ENCODE measurements around the gene NKIRAS1. TPM values are rescaled to one million over a fixed set of nuclear protein-coding genes. Genes with fewer than 3 reads are reported as not detected.

NKIRAS1 gene
- total RNA-seq, 1 experiment from 2014 or later: 23.0 TPM

- no TSS peak for BruUV-seq (replicated peaks)
- no peaks in the 10 kb centered on the region for H3K4me1 ChIP-seq (ENCODE audit: insufficient read depth, low read length, poor library complexity, severe bottlenecking)
- DNase-seq (ENCODE audit: low spot score): no peak
- H3K4me3 ChIP-seq (ENCODE audit: low read depth, low read length, poor library complexity, severe bottlenecking): no peak overlapping the region
- H3K36me3 ChIP-seq (ENCODE audit: insufficient read depth, low read length, poor library complexity, severe bottlenecking): peaks cover 49% of the 10 kb centered on the region
- ChIA-PET CTCF (no interaction called here), POLR2A (ENCODE audit: low non-redundant PET) (no interaction called here)
- no peak overlapping the region for H3K27ac ChIP-seq (ENCODE audit: low read depth, low read length, poor library complexity, severe bottlenecking)
- TF ChIP-seq CTCF (conservative IDR thresholded peaks at IDR 0.05; ENCODE audit: low read depth, low read length) (no peak), EZH2 (IDR thresholded peaks at IDR 0.05; ENCODE audit: borderline replicate concordance, low read depth, low read length, poor library complexity, severe bottlenecking) (no peak)
- H3K9me3 ChIP-seq (ENCODE audit: low read depth, low read length, poor library complexity, severe bottlenecking): no peaks in the 10 kb centered on the region
- intact Hi-C loops (cut with micrococcal nuclease; ENCODE audit: unreplicated experiment): loop anchor here (5.0 kb wide), 1 partner anchor 98 kb away; no protein-coding TSS in a partner anchor
- no peaks in the 10 kb centered on the region for H3K27me3 ChIP-seq (replicated peaks; ENCODE audit: insufficient read depth, low read depth, low read length, poor library complexity)
These were observed 22.3 kb downstream of the NKIRAS1 start for GRCh38 chr3:23894254-23895061.

GRCh38 chr3:23889950-23890349, 26.8 kb downstream of the NKIRAS1 start:
- POLR2A ChIA-PET (ENCODE audit: low non-redundant PET): interaction anchor here (1.1 kb wide), 1 partner anchor 27 kb away, joined by 4 read pairs; the partner anchor contains the start of genes NKIRAS1 and RPL15
- TF ChIP-seq CTCF (conservative IDR thresholded peaks at IDR 0.05; ENCODE audit: low read depth, low read length): no peak
- no peak for TF ChIP-seq EZH2 (IDR thresholded peaks at IDR 0.05; ENCODE audit: borderline replicate concordance, low read depth, low read length, poor library complexity, severe bottlenecking)
- Histone ChIP-seq H3K36me3 (ENCODE audit: insufficient read depth, low read length, poor library complexity, severe bottlenecking) (peaks cover 37% of the 10 kb centered on the region), H3K4me3 (ENCODE audit: low read depth, low read length, poor library complexity, severe bottlenecking) (no peak overlapping the region), H3K27ac (ENCODE audit: low read depth, low read length, poor library complexity, severe bottlenecking) (no peak overlapping the region), H3K4me1 (ENCODE audit: insufficient read depth, low read length, poor library complexity, severe bottlenecking) (no peaks in the 10 kb centered on the region), H3K27me3 (replicated peaks; ENCODE audit: insufficient read depth, low read depth, low read length, poor library complexity) (no peaks in the 10 kb centered on the region), H3K9me3 (ENCODE audit: low read depth, low read length, poor library complexity, severe bottlenecking) (no peaks in the 10 kb centered on the region)
- no peak for DNase-seq (ENCODE audit: low spot score)
- no TSS peak for BruUV-seq (replicated peaks)
- CTCF ChIA-PET: no interaction called here
- intact Hi-C loops (cut with micrococcal nuclease; ENCODE audit: unreplicated experiment): loop anchor here (5.0 to 10.0 kb wide), 2 partner anchors 102 to 795 kb away; no protein-coding TSS in a partner anchor

GRCh38 chr3:23889386-23889785, 27.4 kb downstream of the NKIRAS1 start:
- Histone ChIP-seq H3K4me3 (ENCODE audit: low read depth, low read length, poor library complexity, severe bottlenecking) (no peak overlapping the region), H3K9me3 (ENCODE audit: low read depth, low read length, poor library complexity, severe bottlenecking) (no peaks in the 10 kb centered on the region), H3K27me3 (replicated peaks; ENCODE audit: insufficient read depth, low read depth, low read length, poor library complexity) (no peaks in the 10 kb centered on the region), H3K4me1 (ENCODE audit: insufficient read depth, low read length, poor library complexity, severe bottlenecking) (no peaks in the 10 kb centered on the region), H3K27ac (ENCODE audit: low read depth, low read length, poor library complexity, severe bottlenecking) (peak overlapping the region; percentile 26), H3K36me3 (ENCODE audit: insufficient read depth, low read length, poor library complexity, severe bottlenecking) (peaks cover 37% of the 10 kb centered on the region)
- POLR2A ChIA-PET (ENCODE audit: low non-redundant PET): no interaction called here
- no TSS peak for BruUV-seq (replicated peaks)
- TF ChIP-seq EZH2 (IDR thresholded peaks at IDR 0.05; ENCODE audit: borderline replicate concordance, low read depth, low read length, poor library complexity, severe bottlenecking) (no peak), CTCF (conservative IDR thresholded peaks at IDR 0.05; ENCODE audit: low read depth, low read length) (no peak)
- DNase-seq (ENCODE audit: low spot score): no peak
- intact Hi-C loops (cut with micrococcal nuclease; ENCODE audit: unreplicated experiment): loop anchor here (10.0 kb wide), 1 partner anchor 795 kb away; no protein-coding TSS in a partner anchor
- CTCF ChIA-PET: no interaction called here
